Medulla oblongata (tissue), 1 donor: ENCODE data around the gene P2RY8.
"Not testable (repeated sequence)": the region's sequence is repeated elsewhere in the genome, so short reads cannot be mapped to it uniquely, and the experiment has no call there.

ENCODE experiments used
- DNase-seq: peaks from one replicate; pipeline ENCODE4 v3.0.0-alpha.2; 2015; ENCODE audit errors: extremely low spot score

Gene P2RY8

GRCh38 chrX:1465286-1466231 lies 71.4 kb downstream of the P2RY8 start:
- no peak for DNase-seq

GRCh38 chrX:1464971-1465285 lies 72.1 kb downstream of the P2RY8 start:
- DNase-seq = no peak

GRCh38 chrX:1464041-1464970 lies 72.7 kb downstream of the P2RY8 start:
- no peak for DNase-seq

- no peak for DNase-seq
Observed at GRCh38 chrX:1463581-1463980, 73.4 kb downstream of the P2RY8 start.

- no peak for DNase-seq
Observed at GRCh38 chrX:1462596-1463251, 74.3 kb downstream of the P2RY8 start.

GRCh38 chrX:1462110-1462509 lies 74.9 kb downstream of the P2RY8 start:
- DNase-seq = no peak

GRCh38 chrX:1455948-1456280 lies 81.1 kb downstream of the P2RY8 start:
- no peak for DNase-seq

GRCh38 chrX:1453951-1454785 lies 82.8 kb downstream of the P2RY8 start:
- peak; percentile 87 for DNase-seq

- no peak for DNase-seq
Observed at GRCh38 chrX:1453395-1453783, 83.6 kb downstream of the P2RY8 start.

GRCh38 chrX:1452516-1453394 lies 84.2 kb downstream of the P2RY8 start, which contains the start of gene ASMTL:
ASMTL (minus strand) TSS chrX:1452909; CDS start chrX:1452840, 69 bp downstream.
- peak; percentile 100 for DNase-seq

- DNase-seq = no peak
Observed at GRCh38 chrX:1451661-1452515, 85.1 kb downstream of the P2RY8 start.

GRCh38 chrX:1451251-1451660 lies 85.7 kb downstream of the P2RY8 start:
- DNase-seq = no peak

GRCh38 chrX:1450361-1451161 lies 86.4 kb downstream of the P2RY8 start:
- no peak for DNase-seq

GRCh38 chrX:1449823-1450149 lies 87.2 kb downstream of the P2RY8 start:
- no peak for DNase-seq

- DNase-seq = no peak
Observed at GRCh38 chrX:1449036-1449822, 87.8 kb downstream of the P2RY8 start.

GRCh38 chrX:1448573-1449001 lies 88.4 kb downstream of the P2RY8 start:
- not testable (repeated sequence) for DNase-seq

GRCh38 chrX:1447969-1448572 lies 88.9 kb downstream of the P2RY8 start:
- not testable (repeated sequence) for DNase-seq
